ENCODE measurements around the gene LRMDA. TPM values are rescaled to one million over a fixed set of nuclear protein-coding genes. Genes with fewer than 3 reads are reported as not detected.

The LRMDA gene
- total RNA-seq, 4 donors from 2014 or later = 1.4 to 23.1 (median 3.6) TPM

DNA sequence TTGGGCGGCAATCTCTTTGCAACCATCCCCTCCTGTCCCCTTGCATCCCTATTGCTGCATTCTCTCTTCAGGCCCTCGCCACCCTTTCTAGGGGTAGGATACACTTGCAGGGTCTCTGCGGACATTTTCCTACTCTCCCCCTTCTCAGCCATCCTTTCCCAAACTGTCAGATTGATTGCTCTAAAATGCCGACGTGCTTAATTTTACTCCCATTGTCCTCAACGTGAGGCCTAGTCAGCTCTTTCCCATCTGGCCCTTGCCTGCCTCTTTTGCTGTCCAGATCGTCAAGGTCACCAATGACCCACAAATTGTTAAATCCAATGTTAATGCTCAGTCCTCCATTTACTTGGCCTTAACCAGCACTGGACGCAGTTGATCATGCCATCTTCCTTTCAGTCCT is 12.7 kb upstream of the LRMDA start:
- no peaks in the 10 kb centered on the region for H3K27me3 ChIP-seq
- no peak overlapping the region for H3K4me3 ChIP-seq
- no peak for DNase-seq
- H3K27ac ChIP-seq = no peak overlapping the region
- no peaks in the 10 kb centered on the region for H3K4me1 ChIP-seq
- no peaks in the 10 kb centered on the region for H3K36me3 ChIP-seq
- H3K9me3 ChIP-seq = no peaks in the 10 kb centered on the region
- TF ChIP-seq POLR2A (IDR thresholded peaks at IDR 0.05) = no peak
- TF ChIP-seq, protein P1, sequence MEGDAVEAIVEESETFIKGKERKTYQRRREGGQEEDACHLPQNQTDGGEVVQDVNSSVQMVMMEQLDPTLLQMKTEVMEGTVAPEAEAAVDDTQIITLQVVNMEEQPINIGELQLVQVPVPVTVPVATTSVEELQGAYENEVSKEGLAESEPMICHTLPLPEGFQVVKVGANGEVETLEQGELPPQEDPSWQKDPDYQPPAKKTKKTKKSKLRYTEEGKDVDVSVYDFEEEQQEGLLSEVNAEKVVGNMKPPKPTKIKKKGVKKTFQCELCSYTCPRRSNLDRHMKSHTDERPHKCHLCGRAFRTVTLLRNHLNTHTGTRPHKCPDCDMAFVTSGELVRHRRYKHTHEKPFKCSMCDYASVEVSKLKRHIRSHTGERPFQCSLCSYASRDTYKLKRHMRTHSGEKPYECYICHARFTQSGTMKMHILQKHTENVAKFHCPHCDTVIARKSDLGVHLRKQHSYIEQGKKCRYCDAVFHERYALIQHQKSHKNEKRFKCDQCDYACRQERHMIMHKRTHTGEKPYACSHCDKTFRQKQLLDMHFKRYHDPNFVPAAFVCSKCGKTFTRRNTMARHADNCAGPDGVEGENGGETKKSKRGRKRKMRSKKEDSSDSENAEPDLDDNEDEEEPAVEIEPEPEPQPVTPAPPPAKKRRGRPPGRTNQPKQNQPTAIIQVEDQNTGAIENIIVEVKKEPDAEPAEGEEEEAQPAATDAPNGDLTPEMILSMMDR (IDR thresholded peaks at IDR 0.05) = no peak

DNA sequence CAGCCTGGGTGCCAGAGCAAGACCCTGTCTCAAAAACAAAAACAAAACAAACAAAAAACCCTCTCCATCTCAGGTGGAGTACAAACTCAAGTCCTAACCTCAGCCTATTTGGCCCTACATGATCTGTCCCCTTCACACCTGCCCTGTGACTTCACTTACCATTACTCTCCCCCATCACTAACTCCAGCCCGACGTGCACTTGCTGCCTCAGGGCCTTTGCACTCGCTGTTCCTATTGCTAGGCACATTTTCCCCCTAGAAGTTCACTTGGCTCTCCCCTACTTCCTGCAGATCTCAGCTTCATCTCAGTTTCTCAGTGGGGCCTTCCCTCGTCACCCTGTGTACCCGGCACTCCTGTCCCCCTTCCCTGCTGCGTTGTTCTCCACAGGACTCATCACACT is 8.5 kb upstream of the LRMDA start:
- no peak for DNase-seq
- no peaks in the 10 kb centered on the region for H3K4me1 ChIP-seq
- H3K36me3 ChIP-seq = no peaks in the 10 kb centered on the region
- no peaks in the 10 kb centered on the region for H3K27me3 ChIP-seq
- no peak overlapping the region for H3K4me3 ChIP-seq
- no peak overlapping the region for H3K27ac ChIP-seq
- no peaks in the 10 kb centered on the region for H3K9me3 ChIP-seq
- TF ChIP-seq, protein P1 (IDR thresholded peaks at IDR 0.05) = no peak
- TF ChIP-seq POLR2A (IDR thresholded peaks at IDR 0.05) = no peak

DNA sequence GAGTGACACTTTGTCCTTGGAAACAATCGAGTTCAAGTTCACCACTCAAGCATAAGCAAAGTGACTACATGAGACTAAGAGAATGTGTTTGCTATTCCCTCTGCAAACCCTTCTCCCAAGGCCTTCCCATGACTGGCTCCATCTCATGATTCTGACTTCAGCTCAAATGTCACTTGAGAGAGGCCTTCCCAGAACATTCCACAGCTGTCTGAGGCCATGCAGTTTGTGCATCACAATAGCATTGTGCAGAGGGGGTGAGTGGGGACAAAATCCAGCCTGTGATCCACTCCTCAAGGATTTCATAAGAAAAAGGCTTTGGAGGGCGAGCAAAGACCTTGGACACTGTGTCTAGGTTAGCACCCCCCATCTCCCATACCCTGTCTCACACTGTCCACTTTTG is 6.9 kb upstream of the LRMDA start:
- no peak for DNase-seq
- Histone ChIP-seq H3K27me3 (no peaks in the 10 kb centered on the region), H3K27ac (no peak overlapping the region)

DNA sequence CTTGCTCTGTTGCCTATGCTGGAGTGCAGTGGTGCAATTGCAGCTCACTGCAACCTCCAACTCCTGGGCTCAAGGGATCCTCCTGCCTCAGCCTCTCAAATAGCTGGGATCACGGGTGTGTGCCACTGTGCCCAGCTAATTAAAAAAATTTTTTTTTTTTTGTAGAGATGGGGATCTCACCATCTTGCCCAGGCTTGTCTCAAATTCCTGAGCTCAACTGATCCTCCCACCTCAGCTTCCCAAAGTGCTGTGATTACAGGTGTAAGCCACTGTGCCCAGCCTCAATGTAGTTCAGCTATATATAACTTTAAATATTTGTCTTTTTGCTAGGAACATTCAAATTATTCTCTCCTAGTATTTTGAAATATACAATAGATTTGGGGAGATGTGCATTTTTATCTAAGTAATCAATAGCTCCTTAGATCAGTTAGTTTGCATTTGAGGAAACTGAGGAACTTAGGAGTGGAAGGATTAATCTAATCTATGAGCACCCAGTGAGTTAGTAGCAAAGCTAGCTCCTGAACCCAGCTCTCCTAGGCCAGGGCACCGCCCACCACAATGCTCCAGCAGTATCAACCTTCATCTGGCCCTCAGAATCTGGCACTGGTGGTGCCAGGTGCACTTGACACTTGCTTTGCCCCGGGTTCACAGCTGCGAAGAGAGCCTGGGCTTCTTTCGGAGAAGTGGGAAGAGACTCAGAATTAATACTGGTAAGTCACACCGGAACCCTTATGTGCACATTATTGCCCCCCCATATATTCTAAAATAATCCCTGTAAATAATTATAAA is 5.9 kb upstream of the LRMDA start:
- H3K4me3 ChIP-seq = no peak overlapping the region
- H3K9me3 ChIP-seq = no peaks in the 10 kb centered on the region
- TF ChIP-seq, protein P1 (IDR thresholded peaks at IDR 0.05) = no peak
- TF ChIP-seq POLR2A (IDR thresholded peaks at IDR 0.05) = no peak
- DNase-seq = no peak
- no peaks in the 10 kb centered on the region for H3K27me3 ChIP-seq
- no peak overlapping the region for H3K27ac ChIP-seq
- H3K36me3 ChIP-seq = no peaks in the 10 kb centered on the region
- H3K4me1 ChIP-seq = peaks cover 0 to 8% (median 0%) of the 10 kb centered on the region in 4 donors

More for the DNA sequence above, 6.9 kb upstream of the LRMDA start:
- Histone ChIP-seq H3K36me3 (no peaks in the 10 kb centered on the region), H3K9me3 (no peaks in the 10 kb centered on the region), H3K4me3 (no peak overlapping the region), H3K4me1 (no peaks in the 10 kb centered on the region)
- TF ChIP-seq, protein P1 (IDR thresholded peaks at IDR 0.05) = no peak
- no peak for TF ChIP-seq POLR2A (IDR thresholded peaks at IDR 0.05)

DNA sequence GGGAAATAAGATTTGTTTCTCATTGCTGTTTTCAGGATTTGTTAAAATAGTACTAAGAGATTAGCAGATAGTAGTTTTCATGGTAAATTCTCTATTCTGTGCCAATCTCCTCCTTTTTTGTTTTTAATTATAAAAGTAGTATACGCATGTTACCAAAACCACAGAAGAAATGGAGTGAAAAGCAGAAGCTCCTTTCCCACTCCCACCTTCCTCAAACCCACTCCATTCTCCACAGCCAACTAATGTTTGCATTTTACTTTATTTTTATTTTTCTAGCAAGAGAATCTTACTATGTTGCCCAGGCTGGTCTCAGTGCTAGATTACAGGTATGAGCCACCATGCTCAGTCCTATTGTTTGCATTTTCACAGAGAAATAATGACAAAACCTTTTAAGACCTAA is 4.5 kb upstream of the LRMDA start:
- DNase-seq = no peak
- no peak overlapping the region for H3K27ac ChIP-seq
- no peak for TF ChIP-seq POLR2A (IDR thresholded peaks at IDR 0.05)
- TF ChIP-seq, protein P1 (IDR thresholded peaks at IDR 0.05) = no peak
- H3K4me3 ChIP-seq = no peak overlapping the region
- no peaks in the 10 kb centered on the region for H3K27me3 ChIP-seq
- H3K36me3 ChIP-seq = no peaks in the 10 kb centered on the region
- H3K4me1 ChIP-seq = peaks cover 0 to 16% (median 0%) of the 10 kb centered on the region in 4 donors
- no peaks in the 10 kb centered on the region for H3K9me3 ChIP-seq
